Measurements from ENCODE around the gene MGAT4C. TPM values are rescaled to one million over a fixed set of nuclear protein-coding genes. Genes with fewer than 3 reads are reported as not detected.

MGAT4C gene
- total and polyA plus RNA-seq, 2 of the 8 experiments (the other 6 are each of a cell fraction or from before 2014, with no cell fraction given) = 1.6 to 2.5 TPM

DNA sequence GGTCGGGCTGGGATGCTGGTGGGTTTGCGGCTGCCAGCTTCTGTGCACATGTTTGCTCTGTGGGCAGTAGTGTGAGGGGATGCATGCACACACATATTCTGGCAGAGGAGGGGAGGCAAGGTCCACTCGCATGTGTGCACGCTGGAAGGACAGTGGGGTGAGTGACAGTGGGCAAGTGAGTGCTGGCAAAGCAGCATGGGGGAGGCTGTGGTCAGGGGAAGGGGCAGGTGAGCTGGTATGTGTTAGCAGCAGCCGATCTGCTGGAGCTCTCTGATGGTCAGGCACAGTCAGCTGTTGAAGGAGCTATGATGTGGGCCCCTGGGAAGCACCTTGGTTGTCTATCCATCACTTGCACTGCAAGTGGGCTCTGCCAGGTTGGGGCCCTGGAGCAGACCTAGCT is 211.8 kb downstream of the MGAT4C start (continued):
- TF ChIP-seq, protein P1, sequence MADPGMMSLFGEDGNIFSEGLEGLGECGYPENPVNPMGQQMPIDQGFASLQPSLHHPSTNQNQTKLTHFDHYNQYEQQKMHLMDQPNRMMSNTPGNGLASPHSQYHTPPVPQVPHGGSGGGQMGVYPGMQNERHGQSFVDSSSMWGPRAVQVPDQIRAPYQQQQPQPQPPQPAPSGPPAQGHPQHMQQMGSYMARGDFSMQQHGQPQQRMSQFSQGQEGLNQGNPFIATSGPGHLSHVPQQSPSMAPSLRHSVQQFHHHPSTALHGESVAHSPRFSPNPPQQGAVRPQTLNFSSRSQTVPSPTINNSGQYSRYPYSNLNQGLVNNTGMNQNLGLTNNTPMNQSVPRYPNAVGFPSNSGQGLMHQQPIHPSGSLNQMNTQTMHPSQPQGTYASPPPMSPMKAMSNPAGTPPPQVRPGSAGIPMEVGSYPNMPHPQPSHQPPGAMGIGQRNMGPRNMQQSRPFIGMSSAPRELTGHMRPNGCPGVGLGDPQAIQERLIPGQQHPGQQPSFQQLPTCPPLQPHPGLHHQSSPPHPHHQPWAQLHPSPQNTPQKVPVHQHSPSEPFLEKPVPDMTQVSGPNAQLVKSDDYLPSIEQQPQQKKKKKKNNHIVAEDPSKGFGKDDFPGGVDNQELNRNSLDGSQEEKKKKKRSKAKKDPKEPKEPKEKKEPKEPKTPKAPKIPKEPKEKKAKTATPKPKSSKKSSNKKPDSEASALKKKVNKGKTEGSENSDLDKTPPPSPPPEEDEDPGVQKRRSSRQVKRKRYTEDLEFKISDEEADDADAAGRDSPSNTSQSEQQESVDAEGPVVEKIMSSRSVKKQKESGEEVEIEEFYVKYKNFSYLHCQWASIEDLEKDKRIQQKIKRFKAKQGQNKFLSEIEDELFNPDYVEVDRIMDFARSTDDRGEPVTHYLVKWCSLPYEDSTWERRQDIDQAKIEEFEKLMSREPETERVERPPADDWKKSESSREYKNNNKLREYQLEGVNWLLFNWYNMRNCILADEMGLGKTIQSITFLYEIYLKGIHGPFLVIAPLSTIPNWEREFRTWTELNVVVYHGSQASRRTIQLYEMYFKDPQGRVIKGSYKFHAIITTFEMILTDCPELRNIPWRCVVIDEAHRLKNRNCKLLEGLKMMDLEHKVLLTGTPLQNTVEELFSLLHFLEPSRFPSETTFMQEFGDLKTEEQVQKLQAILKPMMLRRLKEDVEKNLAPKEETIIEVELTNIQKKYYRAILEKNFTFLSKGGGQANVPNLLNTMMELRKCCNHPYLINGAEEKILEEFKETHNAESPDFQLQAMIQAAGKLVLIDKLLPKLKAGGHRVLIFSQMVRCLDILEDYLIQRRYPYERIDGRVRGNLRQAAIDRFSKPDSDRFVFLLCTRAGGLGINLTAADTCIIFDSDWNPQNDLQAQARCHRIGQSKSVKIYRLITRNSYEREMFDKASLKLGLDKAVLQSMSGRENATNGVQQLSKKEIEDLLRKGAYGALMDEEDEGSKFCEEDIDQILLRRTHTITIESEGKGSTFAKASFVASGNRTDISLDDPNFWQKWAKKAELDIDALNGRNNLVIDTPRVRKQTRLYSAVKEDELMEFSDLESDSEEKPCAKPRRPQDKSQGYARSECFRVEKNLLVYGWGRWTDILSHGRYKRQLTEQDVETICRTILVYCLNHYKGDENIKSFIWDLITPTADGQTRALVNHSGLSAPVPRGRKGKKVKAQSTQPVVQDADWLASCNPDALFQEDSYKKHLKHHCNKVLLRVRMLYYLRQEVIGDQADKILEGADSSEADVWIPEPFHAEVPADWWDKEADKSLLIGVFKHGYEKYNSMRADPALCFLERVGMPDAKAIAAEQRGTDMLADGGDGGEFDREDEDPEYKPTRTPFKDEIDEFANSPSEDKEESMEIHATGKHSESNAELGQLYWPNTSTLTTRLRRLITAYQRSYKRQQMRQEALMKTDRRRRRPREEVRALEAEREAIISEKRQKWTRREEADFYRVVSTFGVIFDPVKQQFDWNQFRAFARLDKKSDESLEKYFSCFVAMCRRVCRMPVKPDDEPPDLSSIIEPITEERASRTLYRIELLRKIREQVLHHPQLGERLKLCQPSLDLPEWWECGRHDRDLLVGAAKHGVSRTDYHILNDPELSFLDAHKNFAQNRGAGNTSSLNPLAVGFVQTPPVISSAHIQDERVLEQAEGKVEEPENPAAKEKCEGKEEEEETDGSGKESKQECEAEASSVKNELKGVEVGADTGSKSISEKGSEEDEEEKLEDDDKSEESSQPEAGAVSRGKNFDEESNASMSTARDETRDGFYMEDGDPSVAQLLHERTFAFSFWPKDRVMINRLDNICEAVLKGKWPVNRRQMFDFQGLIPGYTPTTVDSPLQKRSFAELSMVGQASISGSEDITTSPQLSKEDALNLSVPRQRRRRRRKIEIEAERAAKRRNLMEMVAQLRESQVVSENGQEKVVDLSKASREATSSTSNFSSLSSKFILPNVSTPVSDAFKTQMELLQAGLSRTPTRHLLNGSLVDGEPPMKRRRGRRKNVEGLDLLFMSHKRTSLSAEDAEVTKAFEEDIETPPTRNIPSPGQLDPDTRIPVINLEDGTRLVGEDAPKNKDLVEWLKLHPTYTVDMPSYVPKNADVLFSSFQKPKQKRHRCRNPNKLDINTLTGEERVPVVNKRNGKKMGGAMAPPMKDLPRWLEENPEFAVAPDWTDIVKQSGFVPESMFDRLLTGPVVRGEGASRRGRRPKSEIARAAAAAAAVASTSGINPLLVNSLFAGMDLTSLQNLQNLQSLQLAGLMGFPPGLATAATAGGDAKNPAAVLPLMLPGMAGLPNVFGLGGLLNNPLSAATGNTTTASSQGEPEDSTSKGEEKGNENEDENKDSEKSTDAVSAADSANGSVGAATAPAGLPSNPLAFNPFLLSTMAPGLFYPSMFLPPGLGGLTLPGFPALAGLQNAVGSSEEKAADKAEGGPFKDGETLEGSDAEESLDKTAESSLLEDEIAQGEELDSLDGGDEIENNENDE (IDR thresholded peaks at IDR 0.05; ENCODE audit: insufficient replicate concordance, low read length) = no peak
- TF ChIP-seq EP300 (IDR thresholded peaks at IDR 0.05; ENCODE audit: borderline replicate concordance in 1 of 2, low read depth in 2 of 2, low read length in 2 of 2) (no peak), SUZ12 (IDR thresholded peaks at IDR 0.05; ENCODE audit: low read length) (no peak), NANOG (IDR thresholded peaks at IDR 0.05; ENCODE audit: insufficient read depth, low read depth, low read length, poor library complexity, severe bottlenecking) (no peak)

All from H1 (cell line).